Left colon (tissue), 2 donors: Measurements from ENCODE around the gene ARPC2. TPM values are rescaled to one million over a fixed set of nuclear protein-coding genes. Genes with fewer than 3 reads are reported as not detected.

Source experiments
- ATAC-seq: fragments of 200-7000 bp; cut with Tn5 transposase; one replicate; pipeline ENCODE4 v1.9.1; 2020; ENCODE audit warnings: mild to moderate bottlenecking, moderate library complexity
- DNase-seq, 2 donors: peaks; one replicate each; pipeline ENCODE4 v3.0.0-alpha.2; 2020
- intact Hi-C, 2 donors: fragments of 100-400 bp; cut with DNase I in 1 of 2; cut with micrococcal nuclease in 1 of 2; formaldehyde crosslinking; loops; one replicate each; pipeline versions ENCODE4 v1.11.2 to v1.14.0; 2022; cut with DNase I, micrococcal nuclease
- total RNA-seq, 2 donors: library from RNA; stranded (reverse); fragmentation: NEBNext Ultra II Directional; extraction: Animal tissue kit (Norgen Biotek cat#: 25700); gene quantifications; one replicate each; pipeline ENCODE4 v1.2.1, GENCODE V29; 2021
- donor health status: DM: no; HTN: no; CAD: no.
- donor health status: DM: yes; HTN: yes; CAD: no.

ARPC2 gene
- total RNA-seq, 2 donors from 2014 or later: 304 to 347 TPM

DNA sequence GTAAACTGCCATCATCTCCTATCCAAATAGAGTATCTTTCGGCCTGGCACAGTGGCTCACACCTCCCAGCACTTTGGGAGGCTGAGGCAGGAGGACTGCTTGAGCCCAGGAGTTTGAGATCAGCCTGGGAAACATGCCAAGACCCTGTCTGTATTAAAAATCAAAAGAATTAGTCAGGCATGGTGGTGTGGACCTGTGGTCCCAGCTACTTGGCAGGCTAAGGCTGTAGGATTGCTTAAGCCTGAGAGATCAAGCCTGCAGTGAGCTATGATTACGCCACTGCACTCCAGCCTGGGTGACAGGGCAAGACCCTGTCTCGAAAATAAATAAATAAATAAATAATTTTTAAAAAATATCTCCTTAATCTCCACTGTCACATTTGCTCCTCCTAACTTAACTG, 14.7 kb upstream of the ARPC2 start:
- no peak for ATAC-seq
- intact Hi-C loops: no loop called here
- no peak for DNase-seq

DNA sequence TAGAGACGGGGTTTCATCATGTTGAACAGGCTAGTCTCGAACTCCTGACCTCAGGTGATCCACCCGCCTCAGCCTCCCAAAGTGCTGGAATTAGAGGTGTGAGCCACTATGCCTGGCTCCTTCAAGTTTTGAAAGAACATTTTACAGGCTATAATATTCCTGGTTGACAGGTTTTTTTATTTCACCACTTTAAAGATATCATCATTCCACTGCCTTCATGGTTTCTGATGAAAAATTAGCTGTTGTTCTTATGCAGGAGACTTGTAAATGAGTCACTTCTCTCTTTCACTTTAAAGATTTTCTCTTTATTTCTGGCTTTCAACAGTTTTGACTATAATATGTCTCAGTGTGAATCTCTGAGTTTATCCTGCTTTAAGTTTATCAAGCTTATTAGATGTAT, 7.9 kb upstream of the ARPC2 start:
- DNase-seq (no peak), ATAC-seq (no peak)

DNA sequence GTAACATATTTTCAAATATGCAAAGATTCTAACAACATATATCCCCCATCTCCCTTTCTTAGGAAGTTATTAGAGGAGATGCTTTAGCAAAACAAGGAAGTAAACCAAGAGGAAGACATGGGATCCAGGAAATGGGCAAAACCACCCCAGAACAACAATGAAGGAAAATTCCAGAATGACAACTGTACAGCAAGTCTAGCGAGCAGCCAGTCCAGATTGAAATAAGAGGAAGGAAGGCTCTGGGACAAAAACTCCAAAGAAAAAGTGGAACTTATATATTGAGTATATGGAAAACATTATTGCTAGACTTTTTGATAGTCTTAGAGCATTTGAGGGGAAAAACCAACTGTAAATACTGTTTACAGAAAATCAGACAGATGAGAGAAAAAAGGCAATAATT, 2.9 kb upstream of the ARPC2 start:
- intact Hi-C loops: no loop called here
- ATAC-seq (no peak), DNase-seq (no peak)

More for the DNA sequence above, 7.9 kb upstream of the ARPC2 start:
- intact Hi-C loops: no loop called here

DNA sequence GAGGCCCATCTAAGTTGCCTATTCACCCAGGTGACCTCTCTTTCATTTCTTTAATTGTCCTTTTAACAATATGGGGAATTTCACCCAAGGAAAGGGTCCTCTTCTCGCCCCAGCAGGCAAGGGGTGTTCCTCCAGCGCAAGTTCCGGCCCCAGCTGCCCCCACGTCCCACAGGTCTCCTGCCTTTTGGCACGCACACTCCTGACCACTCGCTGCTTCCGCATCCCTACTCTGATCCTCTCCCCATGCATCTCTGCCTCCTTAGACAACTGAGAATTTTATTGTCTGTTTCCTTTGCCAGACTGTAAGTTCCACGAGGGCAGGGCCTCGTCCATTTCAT, 684 bp upstream of the ARPC2 start:
- DNase-seq: no peak
- intact Hi-C loops: loop anchor here in 1 of 2 donors (5.0 kb wide), 1 partner anchor 46 kb away; the partner anchor contains the start of gene GPBAR1
- ATAC-seq: no peak

DNA sequence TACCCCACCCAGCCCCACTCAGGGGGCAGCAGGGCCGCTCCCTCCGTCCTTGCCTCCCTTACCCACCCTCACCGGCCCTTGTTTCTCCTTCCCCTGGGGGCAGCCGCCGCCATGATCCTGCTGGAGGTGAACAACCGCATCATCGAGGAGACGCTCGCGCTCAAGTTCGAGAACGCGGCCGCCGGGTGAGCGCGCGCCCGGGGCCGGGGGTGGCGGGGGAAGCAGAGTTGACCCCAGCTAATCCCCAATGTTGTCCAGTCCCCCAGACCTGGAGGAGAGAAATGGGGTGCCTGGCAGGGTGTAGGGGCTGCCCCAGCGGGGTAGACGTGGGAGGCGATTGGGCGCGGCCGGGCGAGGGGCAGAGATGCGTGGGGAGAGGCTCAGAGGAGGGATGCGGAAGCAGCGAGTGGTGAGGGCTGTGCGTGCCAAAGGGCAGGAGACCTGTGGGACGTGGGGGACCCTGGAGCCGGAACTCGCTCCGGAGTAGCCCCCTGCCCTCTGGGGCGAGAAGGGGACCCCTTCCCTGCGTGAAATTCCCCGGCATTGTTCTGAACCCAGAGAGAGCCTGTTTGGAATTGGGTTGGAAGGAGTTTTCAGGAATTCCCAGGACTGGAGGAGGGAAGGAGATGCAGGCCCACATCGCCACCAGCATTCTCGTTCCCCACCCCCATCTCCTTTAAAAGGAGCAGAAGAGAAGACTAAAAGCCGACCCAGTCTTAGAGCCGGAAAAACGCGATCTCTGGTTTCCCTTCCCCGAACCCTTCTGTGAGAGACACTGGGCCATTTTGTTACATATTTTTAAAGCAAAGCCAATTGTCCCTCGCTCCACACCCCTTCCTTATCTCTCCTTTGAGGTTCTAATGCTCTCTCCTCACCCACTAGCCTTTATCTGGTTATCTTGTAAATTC, 625 bp downstream of the ARPC2 start:
- DNase-seq (peak; percentile 74 to 81), ATAC-seq (peak; percentile 83)
- intact Hi-C loops: loop anchor here in 1 of 2 donors (5.0 kb wide), 1 partner anchor 45 kb away; the partner anchor contains the start of gene GPBAR1

DNA sequence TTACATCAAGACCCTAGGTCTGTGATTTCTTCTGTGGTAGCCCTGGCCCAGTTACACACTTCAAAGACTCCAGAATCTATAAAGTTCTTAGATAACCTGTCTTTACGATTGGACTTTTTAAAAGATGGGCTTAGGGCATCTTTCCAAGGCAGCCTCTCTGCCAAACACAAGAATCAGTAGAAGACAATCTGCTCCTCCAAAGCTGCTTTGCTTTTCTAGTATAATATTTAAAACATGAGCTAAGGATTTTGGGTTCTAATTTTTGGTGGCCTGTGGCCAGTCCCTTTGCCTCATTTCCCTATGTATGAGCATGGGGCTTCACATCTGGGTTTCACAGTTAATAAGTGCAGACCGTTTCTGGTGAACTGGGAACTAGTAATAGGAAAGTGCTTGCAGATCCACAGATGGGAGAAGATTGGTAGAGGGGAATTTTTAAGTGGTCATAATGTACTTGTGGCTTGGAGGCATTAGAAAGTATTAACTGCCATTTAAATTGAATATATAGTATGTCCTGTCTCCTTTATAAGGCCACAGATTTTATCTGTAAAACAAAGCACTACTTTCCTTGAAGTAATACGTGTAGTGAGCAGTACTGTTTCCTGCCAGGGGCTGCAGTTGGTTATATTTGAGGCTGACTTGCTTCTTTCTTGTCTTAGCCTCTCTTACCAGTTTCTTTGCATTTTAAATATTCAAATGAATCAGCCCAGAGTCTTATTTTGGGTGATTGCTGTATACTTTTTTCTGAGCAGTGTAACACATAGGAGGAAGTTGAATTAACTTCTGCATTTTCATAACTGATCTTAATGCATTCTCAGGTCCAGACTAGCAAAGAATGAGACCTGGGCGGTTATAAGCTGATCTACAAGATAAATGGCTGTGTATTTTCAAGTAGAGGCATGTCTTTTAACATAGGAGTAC, 1.5 kb downstream of the ARPC2 start:
- DNase-seq: no peak
- intact Hi-C loops: loop anchor here in 1 of 2 donors (5.0 kb wide), 1 partner anchor 44 kb away; the partner anchor contains the start of gene GPBAR1
- no peak for ATAC-seq

DNA sequence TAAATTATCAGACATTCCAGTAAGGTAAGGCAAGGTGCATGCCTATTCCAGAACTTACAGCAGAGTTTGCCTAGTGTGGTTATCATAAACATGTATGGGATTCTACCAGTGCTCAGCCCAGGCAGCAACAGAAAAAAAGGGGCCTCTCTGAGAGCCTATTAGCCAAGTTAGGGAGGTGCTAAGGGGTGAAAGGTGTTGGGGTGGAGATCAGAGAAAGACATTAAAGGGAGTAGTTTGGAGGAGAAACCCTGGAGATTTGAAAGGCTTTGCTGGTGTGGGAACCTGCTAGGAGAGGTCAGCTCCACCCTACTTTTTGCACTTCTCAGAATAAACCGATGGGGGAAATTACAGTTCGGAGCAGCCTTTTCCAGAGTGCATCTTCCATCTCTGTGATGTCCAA, 2.9 kb downstream of the ARPC2 start:
- intact Hi-C loops: loop anchor here in 1 of 2 donors (5.0 kb wide), 1 partner anchor 42 kb away; the partner anchor contains the start of gene GPBAR1

DNA sequence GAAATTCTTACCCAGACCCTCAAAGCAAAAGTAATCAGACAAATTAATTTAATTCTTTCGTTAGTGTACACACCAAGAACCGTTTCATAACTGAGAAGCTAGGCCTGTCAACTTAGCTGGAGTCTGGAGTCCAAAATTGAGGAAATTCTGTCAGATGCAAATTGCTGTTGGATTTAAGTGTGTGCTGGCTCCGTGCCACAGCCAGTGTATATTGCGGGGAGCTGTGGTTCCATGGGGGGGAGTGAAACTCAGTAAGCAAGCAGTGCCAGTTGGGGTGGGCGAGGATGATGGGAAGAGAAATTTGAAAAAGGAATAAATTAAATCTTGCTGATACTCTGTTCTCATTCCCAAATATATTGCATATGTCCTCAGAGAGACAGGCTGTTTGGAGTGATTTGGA, 4.0 kb downstream of the ARPC2 start:
- DNase-seq (peak in 1 of 2 donors; percentile 34), ATAC-seq (no peak)
- intact Hi-C loops: no loop called here

More for the DNA sequence above, 2.9 kb downstream of the ARPC2 start:
- ATAC-seq (no peak), DNase-seq (no peak)

DNA sequence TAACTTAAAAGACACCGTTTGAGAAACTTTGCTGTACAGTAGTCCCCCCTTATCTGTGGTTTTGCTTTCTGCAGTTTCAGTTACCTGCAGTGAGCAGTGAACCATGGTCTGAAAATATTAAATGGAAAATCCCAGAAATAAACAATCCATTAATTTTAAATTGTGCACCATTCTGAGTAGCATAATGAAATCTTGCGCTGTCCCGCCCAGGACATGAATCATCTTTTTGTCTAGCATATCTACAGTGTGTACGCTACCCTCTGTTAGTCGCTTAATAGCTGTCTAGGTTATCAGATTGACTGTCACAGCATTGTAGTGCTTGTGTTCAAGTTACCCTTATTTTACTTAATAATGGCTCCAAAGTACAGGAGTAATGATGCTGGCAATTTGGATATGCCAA, 6.1 kb downstream of the ARPC2 start:
- intact Hi-C loops: no loop called here
- DNase-seq (no peak), ATAC-seq (no peak)

DNA sequence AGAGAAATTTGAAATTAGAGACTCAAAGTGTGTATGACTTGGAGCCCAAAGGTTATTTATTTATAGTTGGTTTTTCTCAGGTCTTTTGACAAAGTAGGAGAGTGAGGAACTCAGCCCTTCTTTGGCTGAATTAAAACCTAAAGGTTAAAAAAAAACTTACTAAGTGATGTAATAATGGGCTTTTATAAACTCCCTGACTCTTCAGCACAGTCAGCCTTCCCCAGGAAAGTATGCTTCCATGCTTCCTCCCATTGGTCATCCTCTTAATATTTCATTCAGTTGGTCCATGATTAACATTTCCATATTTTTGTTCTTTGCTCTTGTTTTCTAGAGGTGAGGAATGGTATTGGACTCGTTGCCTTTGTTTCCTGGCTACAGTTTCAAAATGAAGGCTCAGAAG, 7.2 kb downstream of the ARPC2 start:
- DNase-seq: no peak
- ATAC-seq: no peak
- intact Hi-C loops: no loop called here

DNA sequence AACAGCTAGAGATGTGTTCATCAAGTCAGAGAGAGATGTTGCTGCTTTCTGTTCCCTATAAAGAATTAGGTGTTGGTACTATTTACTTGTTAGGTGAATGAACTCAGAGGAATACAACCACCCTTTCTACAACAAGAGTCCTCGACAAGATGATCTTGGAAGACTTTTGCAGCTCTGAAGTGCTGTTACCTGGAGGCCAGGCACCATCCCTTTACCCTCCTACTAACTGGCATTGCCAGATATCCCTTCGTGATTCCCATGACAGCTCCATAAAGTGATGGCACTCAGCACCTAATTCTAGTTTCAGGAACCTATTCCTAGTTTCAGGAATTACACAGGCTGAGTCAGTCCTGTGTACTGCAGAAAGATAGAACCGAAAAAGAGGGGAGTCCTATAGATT, 9.9 kb downstream of the ARPC2 start:
- DNase-seq (no peak), ATAC-seq (no peak)
- intact Hi-C loops: no loop called here

DNA sequence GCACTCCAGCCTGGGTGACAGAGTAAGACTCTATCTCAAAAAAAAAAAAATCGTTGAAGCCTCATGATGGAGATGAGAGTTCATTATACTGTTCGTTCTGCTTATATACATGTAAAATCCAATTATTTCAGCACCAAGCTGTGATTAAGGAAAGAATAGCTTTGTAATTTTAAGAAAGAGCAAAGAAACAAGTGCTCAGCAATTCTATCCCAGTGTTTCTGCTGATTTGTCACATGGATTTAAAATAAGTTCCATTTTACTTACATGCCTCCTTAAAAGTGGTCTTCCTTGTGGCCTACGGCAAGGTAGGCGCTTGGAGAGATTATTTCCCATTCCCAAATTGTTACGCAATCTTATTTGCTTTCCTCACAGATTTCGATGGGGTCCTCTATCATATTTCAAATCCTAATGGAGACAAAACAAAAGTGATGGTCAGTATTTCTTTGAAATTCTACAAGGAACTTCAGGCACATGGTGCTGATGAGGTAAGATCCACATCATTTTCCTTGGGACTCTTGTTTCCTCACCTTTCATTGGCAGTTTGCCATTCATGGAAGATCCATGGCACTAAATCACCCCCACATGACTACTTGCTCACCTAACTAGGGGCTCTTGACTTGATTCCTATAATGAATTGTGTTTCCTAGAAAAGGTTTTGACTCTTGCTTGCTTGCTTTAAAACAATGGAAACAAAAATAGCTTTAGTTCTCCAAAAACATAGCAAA, 11.5 kb downstream of the ARPC2 start:
- ATAC-seq (no peak), DNase-seq (no peak)
- intact Hi-C loops: no loop called here

DNA sequence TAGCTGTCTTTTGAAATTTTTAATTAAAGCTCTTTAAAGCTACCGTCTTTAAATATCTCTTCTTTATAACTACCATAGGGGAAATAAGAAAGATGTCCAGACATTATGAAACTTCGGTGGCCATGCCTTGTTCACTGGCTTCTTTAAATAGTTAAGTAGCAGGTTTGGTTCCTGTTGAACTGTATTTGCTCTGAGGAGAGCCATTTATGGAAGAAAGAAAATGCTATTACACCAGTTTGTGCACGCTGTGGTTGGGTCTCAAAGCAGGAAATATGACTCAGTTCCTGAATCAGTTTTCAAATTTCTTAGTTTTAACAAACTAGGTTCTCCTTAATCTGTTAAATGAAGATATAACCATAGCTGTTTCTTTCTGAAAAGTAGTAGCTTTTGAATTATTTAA, 12.2 kb downstream of the ARPC2 start:
- peak; percentile 25 for ATAC-seq
- intact Hi-C loops: no loop called here
- DNase-seq: peak in 1 of 2 donors; percentile 30

DNA sequence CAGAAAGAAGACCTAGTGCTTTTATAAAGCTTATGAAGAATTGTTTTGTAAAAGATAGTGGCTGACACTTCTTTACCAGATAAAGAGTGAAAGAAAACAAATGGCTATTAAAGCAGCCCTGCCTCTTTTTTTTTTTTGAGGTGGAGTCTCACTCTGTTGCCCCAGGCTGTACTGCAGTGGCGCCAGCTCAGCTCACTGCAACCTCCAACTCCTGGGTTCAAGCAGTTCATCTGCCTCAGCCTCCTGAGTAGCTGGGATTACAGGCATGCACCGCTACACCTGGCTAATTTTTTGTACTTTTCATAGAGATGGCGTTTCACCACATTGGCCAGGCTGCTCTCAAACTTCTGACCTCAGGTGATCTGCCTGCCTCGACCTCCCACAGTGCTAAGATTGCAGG, 12.9 kb downstream of the ARPC2 start:
- DNase-seq: peak; percentile 33 to 55
- intact Hi-C loops: no loop called here
- peak; percentile 66 for ATAC-seq

DNA sequence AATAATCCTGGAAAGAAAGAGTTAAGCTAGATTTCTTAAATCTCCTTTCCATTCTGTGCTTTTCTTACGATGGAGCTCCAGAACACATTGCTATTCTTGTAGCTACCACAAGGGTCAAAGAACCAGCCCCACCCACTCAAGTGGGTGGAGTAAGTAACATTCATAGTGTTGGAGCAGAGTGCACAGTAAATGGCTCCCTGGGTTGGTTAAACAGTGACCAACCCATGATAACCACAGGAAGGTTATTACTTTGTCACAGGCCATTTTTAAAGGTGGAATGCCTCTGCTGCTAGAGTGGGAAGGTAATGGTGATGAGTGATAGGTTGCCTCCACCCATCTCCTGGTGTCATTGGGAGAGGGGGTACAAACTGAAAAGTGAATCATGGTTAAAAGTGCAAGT, 13.9 kb downstream of the ARPC2 start:
- intact Hi-C loops: no loop called here
- peak; percentile 46 to 64 for DNase-seq
- ATAC-seq: peak; percentile 95

DNA sequence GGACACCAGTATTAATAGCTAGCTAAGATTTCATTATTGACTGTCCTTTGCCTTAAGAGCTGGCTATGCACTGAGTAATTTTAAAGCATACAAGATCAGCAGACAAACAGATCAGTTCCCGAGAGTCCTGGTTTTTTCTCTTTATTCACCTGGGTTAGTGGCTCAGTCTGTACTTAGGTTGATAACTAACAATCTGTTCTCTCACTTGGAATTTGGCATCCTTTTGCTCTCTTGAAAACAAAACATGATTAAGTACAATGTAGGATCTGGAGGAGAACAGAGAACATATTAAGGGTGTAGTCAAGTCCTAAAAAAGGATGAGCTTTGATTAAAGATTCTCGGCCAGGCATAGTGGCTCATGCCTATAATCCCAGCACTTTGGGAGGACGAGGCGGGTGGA, 16.6 kb downstream of the ARPC2 start:
- DNase-seq: no peak
- intact Hi-C loops: no loop called here

DNA sequence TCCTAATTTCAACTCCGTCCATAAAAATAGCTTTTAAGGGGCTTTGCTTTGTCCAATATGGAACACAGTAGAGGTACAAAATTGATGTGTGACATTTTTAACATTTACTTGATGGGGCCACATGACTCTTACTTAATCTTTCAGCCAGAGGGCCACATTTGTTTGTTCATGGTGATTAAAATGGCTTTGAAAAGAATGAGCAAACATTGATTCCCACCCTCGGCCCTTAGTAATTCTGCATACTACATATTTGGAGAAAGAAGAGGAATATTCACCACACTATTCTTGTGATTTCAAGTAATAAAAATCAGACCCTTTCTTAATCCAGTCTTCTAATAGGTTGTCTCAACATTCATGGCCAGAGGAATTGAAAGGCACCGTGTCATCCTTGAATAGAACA, 17.5 kb downstream of the ARPC2 start:
- DNase-seq (no peak), ATAC-seq (no peak)
- intact Hi-C loops: no loop called here

More for the DNA sequence above, 16.6 kb downstream of the ARPC2 start:
- no peak for ATAC-seq

DNA sequence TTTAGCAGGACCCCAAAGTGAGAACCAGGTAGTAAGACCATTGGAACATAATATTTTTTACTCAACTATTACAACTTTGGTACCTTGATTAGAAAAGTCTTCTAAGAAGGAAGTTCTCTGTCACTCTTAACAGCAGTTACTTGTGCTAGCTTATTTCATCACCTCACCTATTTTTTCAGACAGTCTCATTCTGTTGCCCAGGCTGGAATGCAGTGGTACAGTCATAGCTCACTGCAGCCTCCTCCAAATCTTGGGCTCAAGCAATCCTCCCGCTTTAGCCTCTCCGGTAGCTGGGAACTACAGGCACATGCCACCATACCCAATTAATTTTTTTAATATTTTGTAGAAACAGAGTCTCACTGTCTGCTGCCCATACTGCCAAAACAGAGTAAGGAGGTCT, 18.0 kb downstream of the ARPC2 start:
- no peak for DNase-seq
- intact Hi-C loops: no loop called here
- no peak for ATAC-seq

DNA sequence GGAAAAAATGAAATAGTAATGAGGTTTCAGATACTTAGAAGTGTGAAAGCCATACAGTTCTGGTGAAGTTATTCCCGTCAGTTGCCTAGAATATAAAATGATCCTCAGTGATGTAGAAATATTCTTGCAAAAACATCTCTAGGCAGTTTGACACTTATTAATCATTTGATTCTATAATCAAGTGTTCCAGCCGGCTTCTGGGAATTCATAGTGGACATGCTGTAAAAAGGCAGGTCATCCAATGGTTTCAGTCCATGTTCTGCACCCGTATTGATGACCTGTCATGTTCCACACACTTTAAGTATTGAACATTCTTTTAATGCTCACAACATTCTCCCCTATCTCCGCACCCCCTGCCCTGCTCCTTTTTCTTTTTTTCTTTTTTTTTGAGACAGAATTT, 19.8 kb downstream of the ARPC2 start:
- DNase-seq (no peak), ATAC-seq (no peak)
- intact Hi-C loops: no loop called here
